Measurements from ENCODE around the gene PHF8. TPM values are rescaled to one million over a fixed set of nuclear protein-coding genes. Genes with fewer than 3 reads are reported as not detected.

Gene PHF8
- total RNA-seq, 1 experiment from 2014 or later: 26.7 TPM

- no peaks in the 10 kb centered on the region for H3K9me3 ChIP-seq
- Mint-ChIP-seq H3K4me1 (ENCODE audit: low read depth, unreplicated experiment) (no peaks in the 10 kb centered on the region), H3K36me3 (ENCODE audit: insufficient read depth, unreplicated experiment) (no peaks in the 10 kb centered on the region), H3K27me3 (ENCODE audit: insufficient read depth, unreplicated experiment) (no peaks in the 10 kb centered on the region), H3K27ac (ENCODE audit: unreplicated experiment) (no peak overlapping the region), H3K9me3 (ENCODE audit: unreplicated experiment) (no peaks in the 10 kb centered on the region), H3K4me3 (ENCODE audit: unreplicated experiment) (no peak overlapping the region)
- no peaks in the 10 kb centered on the region for H3K27me3 ChIP-seq (replicated peaks; ENCODE audit: control insufficient read depth, insufficient read depth, low read length)
- intact Hi-C loops (cut with micrococcal nuclease; ENCODE audit: unreplicated experiment): no loop called here
- H3K4me1 ChIP-seq: no peaks in the 10 kb centered on the region
- POLR2A ChIA-PET: no interaction called here
- CTCF ChIA-PET: no interaction called here
- no peak overlapping the region for H3K4me3 ChIP-seq (ENCODE audit: low read depth, low read length)
- BruUV-seq (replicated peaks): no TSS peak
- no peak for DNase-seq
- no peak for TF ChIP-seq CTCF (IDR thresholded peaks at IDR 0.05; ENCODE audit: insufficient read depth in 1 of 2, low read depth in 1 of 2, low read length in 1 of 2, severe bottlenecking in 1 of 2, unreplicated experiment in 1 of 2)
- H3K36me3 ChIP-seq (ENCODE audit: control insufficient read depth, insufficient read depth, low read length): no peaks in the 10 kb centered on the region
Measured at GRCh38 chrX:54067766-54068165, 23.5 kb upstream of the PHF8 start.

DNA sequence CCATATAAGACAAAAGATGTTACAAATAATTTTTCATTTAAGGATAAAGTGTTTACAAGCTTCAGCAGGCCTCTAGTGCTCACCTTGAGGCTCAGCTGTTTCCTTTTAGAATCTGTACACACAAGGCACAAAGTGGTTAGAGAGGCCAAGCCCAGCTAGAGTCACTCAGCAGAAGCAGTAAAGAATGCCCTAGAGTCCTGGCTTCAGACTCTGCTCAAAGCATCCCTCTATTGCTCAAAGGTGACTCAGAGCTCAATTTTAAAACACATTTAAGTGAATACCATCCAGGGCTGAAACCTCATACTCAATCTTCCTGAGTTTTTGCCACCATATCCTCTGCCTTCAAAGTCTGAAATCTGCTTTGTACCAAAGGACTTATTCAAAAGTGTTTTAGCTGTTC lies 22.6 kb upstream of the PHF8 start:
- no peaks in the 10 kb centered on the region for H3K27me3 ChIP-seq (replicated peaks; ENCODE audit: control insufficient read depth, insufficient read depth, low read length)
- no TSS peak for BruUV-seq (replicated peaks)
- DNase-seq: no peak
- no peaks in the 10 kb centered on the region for H3K36me3 ChIP-seq (ENCODE audit: control insufficient read depth, insufficient read depth, low read length)
- CTCF ChIA-PET: no interaction called here
- intact Hi-C loops (cut with micrococcal nuclease; ENCODE audit: unreplicated experiment): no loop called here
- Mint-ChIP-seq H3K27me3 (ENCODE audit: insufficient read depth, unreplicated experiment) (no peaks in the 10 kb centered on the region), H3K4me3 (ENCODE audit: unreplicated experiment) (no peak overlapping the region), H3K27ac (ENCODE audit: unreplicated experiment) (no peak overlapping the region), H3K36me3 (ENCODE audit: insufficient read depth, unreplicated experiment) (no peaks in the 10 kb centered on the region), H3K9me3 (ENCODE audit: unreplicated experiment) (no peaks in the 10 kb centered on the region), H3K4me1 (ENCODE audit: low read depth, unreplicated experiment) (no peaks in the 10 kb centered on the region)
- no peak overlapping the region for H3K4me3 ChIP-seq (ENCODE audit: low read depth, low read length)
- no peaks in the 10 kb centered on the region for H3K9me3 ChIP-seq
- TF ChIP-seq CTCF (IDR thresholded peaks at IDR 0.05; ENCODE audit: insufficient read depth in 1 of 2, low read depth in 1 of 2, low read length in 1 of 2, severe bottlenecking in 1 of 2, unreplicated experiment in 1 of 2): no peak
- H3K4me1 ChIP-seq: no peaks in the 10 kb centered on the region
- POLR2A ChIA-PET: no interaction called here

DNA sequence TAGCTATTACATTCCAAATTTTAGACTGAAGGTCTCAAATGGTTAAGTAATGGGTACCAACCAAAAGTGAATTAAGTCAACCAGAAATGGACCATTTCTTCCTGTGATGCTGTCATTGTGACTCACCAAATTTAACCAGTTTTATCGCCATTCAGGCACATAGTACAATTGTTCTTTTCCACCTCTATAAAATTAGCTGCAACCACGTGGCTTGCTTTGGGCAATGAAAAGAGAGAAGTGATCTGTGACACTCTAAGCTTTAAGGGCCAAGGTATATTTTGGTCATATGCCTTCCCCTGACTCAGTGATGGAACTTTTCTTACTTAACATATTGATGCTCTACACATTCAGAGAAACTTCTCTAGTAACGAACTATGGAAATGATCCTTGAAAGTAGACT lies 20.3 kb upstream of the PHF8 start:
- no TSS peak for BruUV-seq (replicated peaks)
- POLR2A ChIA-PET: no interaction called here
- intact Hi-C loops (cut with micrococcal nuclease; ENCODE audit: unreplicated experiment): no loop called here

More for the DNA sequence above, 20.3 kb upstream of the PHF8 start:
- no peak for TF ChIP-seq CTCF (IDR thresholded peaks at IDR 0.05; ENCODE audit: insufficient read depth in 1 of 2, low read depth in 1 of 2, low read length in 1 of 2, severe bottlenecking in 1 of 2, unreplicated experiment in 1 of 2)
- Histone ChIP-seq H3K9me3 (no peaks in the 10 kb centered on the region), H3K4me3 (ENCODE audit: low read depth, low read length) (no peak overlapping the region), H3K27me3 (replicated peaks; ENCODE audit: control insufficient read depth, insufficient read depth, low read length) (no peaks in the 10 kb centered on the region), H3K4me1 (no peaks in the 10 kb centered on the region), H3K36me3 (ENCODE audit: control insufficient read depth, insufficient read depth, low read length) (no peaks in the 10 kb centered on the region)
- CTCF ChIA-PET: no interaction called here
- Mint-ChIP-seq H3K4me1 (ENCODE audit: low read depth, unreplicated experiment) (no peaks in the 10 kb centered on the region), H3K27ac (ENCODE audit: unreplicated experiment) (no peak overlapping the region), H3K27me3 (ENCODE audit: insufficient read depth, unreplicated experiment) (no peaks in the 10 kb centered on the region), H3K36me3 (ENCODE audit: insufficient read depth, unreplicated experiment) (no peaks in the 10 kb centered on the region), H3K4me3 (ENCODE audit: unreplicated experiment) (no peak overlapping the region), H3K9me3 (ENCODE audit: unreplicated experiment) (no peaks in the 10 kb centered on the region)
- DNase-seq: no peak
